Colonic mucosa (tissue), 4 donors: ENCODE results near the gene FOCAD. TPM values are rescaled to one million over a fixed set of nuclear protein-coding genes. Genes with fewer than 3 reads are reported as not detected.

Experiments used
- DNase-seq: peaks from one replicate; pipeline ENCODE4 v3.0.0-alpha.2; 2020
- H3K27ac ChIP-seq: fragments of 200-600 bp; one replicate; pipeline ENCODE4 v1.8.0; 2021
- H3K27me3 ChIP-seq: fragments of 200-600 bp; one replicate; pipeline ENCODE4 v1.8.0; 2021
- H3K36me3 ChIP-seq: fragments of 200-600 bp; one replicate; pipeline ENCODE4 v1.8.0; 2021
- H3K4me1 ChIP-seq: fragments of 200-600 bp; one replicate; pipeline ENCODE4 v1.8.0; 2021; ENCODE audit warnings: mild to moderate bottlenecking
- H3K4me3 ChIP-seq: fragments of 200-600 bp; one replicate; pipeline ENCODE4 v1.8.0; 2021
- H3K9ac ChIP-seq, 2 donors: one replicate each; pipeline ENCODE4 v1.7.0; 2013; ENCODE audit warnings: control low read depth in 2 of 2, low read depth in 2 of 2, low read length in 2 of 2
- H3K9me3 ChIP-seq: fragments of 200-600 bp; one replicate; pipeline ENCODE4 v1.8.0; 2021
- CTCF ChIP-seq: fragments of 200-600 bp; IDR thresholded peaks from one replicate; pipeline ENCODE4 v1.8.0; 2022; ENCODE audit warnings: antibody characterized with exemption, mild to moderate bottlenecking
- intact Hi-C: fragments of 100-400 bp; cut with DNase I; formaldehyde crosslinking; loops from one replicate; pipeline ENCODE4 v1.14.1; 2022
- total RNA-seq, 2 donors: library from RNA; stranded (reverse); fragmentation: NEBNext Ultra II Directional in 1 of 2; extraction: Animal tissue kit (Norgen Biotek cat#: 25700) in 1 of 2; gene quantifications; one replicate each; pipeline ENCODE4 v1.2.1, GENCODE V29; 2021
- donor health status: healthy.
- donor health status: DM: no; HTN: no; CAD: no.
- donor health status: DM: no; HTN: no; CAD: no.

Gene FOCAD
- 10 to 100 TPM; 26.8 to 44.3 TPM for total RNA-seq

GRCh38 chr9:20684035-20684874 is at the start of gene FOCAD:
TSS of gene FOCAD (plus strand) at chr9:20684259. CDS start at chr9:20715354, 31,095 bp downstream.
- Histone ChIP-seq H3K9me3 (no peaks in the 10 kb centered on the region), H3K9ac (peak within 1 kb of the TSS; percentile 86 to 92), H3K27ac (peak within 1 kb of the TSS; percentile 93), H3K4me3 (peak within 1 kb of the TSS; percentile 73), H3K36me3 (no peaks in the 10 kb centered on the region), H3K27me3 (no peaks in the 10 kb centered on the region), H3K4me1 (peaks cover 3% of the 10 kb centered on the region)
- peak; percentile 96 for DNase-seq
- no peak for TF ChIP-seq CTCF
- intact Hi-C loops: loop anchor here (5.0 kb wide), 1 partner anchor 62 kb away; the partner anchor contains the start of gene MLLT3

GRCh38 chr9:20634895-20635294 is 49.2 kb upstream of the FOCAD start:
- Histone ChIP-seq H3K4me1 (no peaks in the 10 kb centered on the region), H3K4me3 (no peak overlapping the region), H3K9me3 (no peaks in the 10 kb centered on the region), H3K27ac (no peak overlapping the region), H3K9ac (no peak overlapping the region), H3K36me3 (no peaks in the 10 kb centered on the region), H3K27me3 (no peaks in the 10 kb centered on the region)
- intact Hi-C loops: no loop called here
- TF ChIP-seq CTCF: no peak
- no peak for DNase-seq

GRCh38 chr9:20636888-20637440 is 47.1 kb upstream of the FOCAD start:
- Histone ChIP-seq H3K36me3 (no peaks in the 10 kb centered on the region), H3K9me3 (no peaks in the 10 kb centered on the region), H3K27me3 (no peaks in the 10 kb centered on the region), H3K9ac (no peak overlapping the region), H3K27ac (no peak overlapping the region), H3K4me1 (no peaks in the 10 kb centered on the region), H3K4me3 (no peak overlapping the region)
- no peak for DNase-seq
- no peak for TF ChIP-seq CTCF
- intact Hi-C loops: no loop called here

GRCh38 chr9:20640331-20641187 is 43.5 kb upstream of the FOCAD start:
- no peak for TF ChIP-seq CTCF
- Histone ChIP-seq H3K36me3 (no peaks in the 10 kb centered on the region), H3K4me1 (no peaks in the 10 kb centered on the region), H3K27me3 (no peaks in the 10 kb centered on the region), H3K9me3 (no peaks in the 10 kb centered on the region), H3K9ac (no peak overlapping the region), H3K27ac (no peak overlapping the region), H3K4me3 (no peak overlapping the region)
- intact Hi-C loops: no loop called here
- DNase-seq: peak; percentile 68

GRCh38 chr9:20642045-20642444 is 42.0 kb upstream of the FOCAD start:
- H3K4me1 ChIP-seq: no peaks in the 10 kb centered on the region
- DNase-seq: no peak
- intact Hi-C loops: no loop called here
- no peak overlapping the region for H3K9ac ChIP-seq
- H3K36me3 ChIP-seq: no peaks in the 10 kb centered on the region
- H3K27ac ChIP-seq: no peak overlapping the region
- TF ChIP-seq CTCF: no peak
- no peaks in the 10 kb centered on the region for H3K27me3 ChIP-seq
- no peak overlapping the region for H3K4me3 ChIP-seq
- no peaks in the 10 kb centered on the region for H3K9me3 ChIP-seq
